ENCODE measurements around the gene COL23A1.

- TF ChIP-seq POLR2AphosphoS5 (IDR thresholded peaks at IDR 0.05; ENCODE audit: borderline replicate concordance, low read depth, low read length) (no peak), EZH2 (IDR thresholded peaks at IDR 0.05) (no peak), FOXP2 (optimal IDR thresholded peaks at IDR 0.05; ENCODE audit: control extremely low read depth, extremely low read length, insufficient read depth) (no peak)
Observed at GRCh38 chr5:178357678-178358077, 232.5 kb downstream of the COL23A1 start.

All from SK-N-MC (cell line).